ENCODE data around the gene CYP11A1. TPM values are rescaled to one million over a fixed set of nuclear protein-coding genes. Genes with fewer than 3 reads are reported as not detected.

CYP11A1 gene
- total RNA-seq, 1 experiment from 2014 or later: 1.7 TPM

GRCh38 chr15:74386496-74387140 is 19.2 kb upstream of the CYP11A1 start:
- Histone ChIP-seq H4K91ac (ENCODE audit: insufficient read length, low read depth, low read length) (no peak overlapping the region), H2AK5ac (ENCODE audit: insufficient read length, low read length) (no peak overlapping the region), H3K9ac (ENCODE audit: extremely low read depth, insufficient read length, low read length) (no peak overlapping the region), H3K14ac (ENCODE audit: insufficient read depth, low read length) (peak overlapping the region; percentile 41; the same call in 1 of the 2 replicates), H3K23me2 (ENCODE audit: insufficient read length, low read depth, low read length, poor library complexity, severe bottlenecking) (no peaks in the 10 kb centered on the region), H4K5ac (ENCODE audit: insufficient read length, low read depth, low read length) (no peak overlapping the region), H3K4me1 (ENCODE audit: insufficient read depth, low read length) (no peaks in the 10 kb centered on the region), H2BK12ac (ENCODE audit: insufficient read length, low read depth, low read length) (no peak overlapping the region), H3T11ph (ENCODE audit: low read length) (no peak overlapping the region), H2BK120ac (ENCODE audit: low read depth, low read length, poor library complexity, severe bottlenecking) (no peak overlapping the region), H2AFZ (ENCODE audit: low read length) (no peak overlapping the region), H3K9me3 (ENCODE audit: control insufficient read depth, low read depth, low read length) (no peaks in the 10 kb centered on the region), H4K20me1 (ENCODE audit: control insufficient read depth, insufficient read depth, insufficient read length) (no peaks in the 10 kb centered on the region), H3K27ac (ENCODE audit: insufficient read length, low read depth, low read length) (no peak overlapping the region), H4K8ac (replicated peaks; ENCODE audit: insufficient read length, low read depth, low read length) (no peak overlapping the region), H3K4ac (ENCODE audit: low read depth, low read length) (no peak overlapping the region), H3K79me2 (ENCODE audit: insufficient read depth, low read length) (no peaks in the 10 kb centered on the region), H3K18ac (ENCODE audit: insufficient read length, low read depth, low read length) (no peak overlapping the region), H3K23ac (ENCODE audit: insufficient read length, low read depth, low read length) (no peak overlapping the region), H2BK15ac (ENCODE audit: low read depth, low read length) (no peak overlapping the region), H3K4me2 (ENCODE audit: insufficient read depth, insufficient read length, low read length) (no peak overlapping the region), H3K79me1 (ENCODE audit: insufficient read depth, low read depth, low read length, poor library complexity, severe bottlenecking) (no peaks in the 10 kb centered on the region), H2BK20ac (ENCODE audit: low read depth, low read length, poor library complexity, severe bottlenecking) (no peak overlapping the region), H3K56ac (ENCODE audit: insufficient read length, low read depth, low read length) (no peak overlapping the region), H2BK5ac (ENCODE audit: insufficient read length, low read length) (no peak overlapping the region), H3K27me3 (ENCODE audit: insufficient read depth, low read length) (no peaks in the 10 kb centered on the region)
- no peaks in the 10 kb centered on the region; a peak in 1 of 5 replicates for H3K9me3 Mint-ChIP-seq
- no peak overlapping the region for H3K27ac Mint-ChIP-seq
- DNase-seq: no peak
- no CpG with 5 or more reads among the region's 15 CpGs for WGBS (ENCODE audit: extremely low coverage, insufficient read length, low lambda C conversion rate)
- no peak overlapping the region; a peak in 1 of 5 replicates for H3K4me3 Mint-ChIP-seq
- TF ChIP-seq, protein P1, sequence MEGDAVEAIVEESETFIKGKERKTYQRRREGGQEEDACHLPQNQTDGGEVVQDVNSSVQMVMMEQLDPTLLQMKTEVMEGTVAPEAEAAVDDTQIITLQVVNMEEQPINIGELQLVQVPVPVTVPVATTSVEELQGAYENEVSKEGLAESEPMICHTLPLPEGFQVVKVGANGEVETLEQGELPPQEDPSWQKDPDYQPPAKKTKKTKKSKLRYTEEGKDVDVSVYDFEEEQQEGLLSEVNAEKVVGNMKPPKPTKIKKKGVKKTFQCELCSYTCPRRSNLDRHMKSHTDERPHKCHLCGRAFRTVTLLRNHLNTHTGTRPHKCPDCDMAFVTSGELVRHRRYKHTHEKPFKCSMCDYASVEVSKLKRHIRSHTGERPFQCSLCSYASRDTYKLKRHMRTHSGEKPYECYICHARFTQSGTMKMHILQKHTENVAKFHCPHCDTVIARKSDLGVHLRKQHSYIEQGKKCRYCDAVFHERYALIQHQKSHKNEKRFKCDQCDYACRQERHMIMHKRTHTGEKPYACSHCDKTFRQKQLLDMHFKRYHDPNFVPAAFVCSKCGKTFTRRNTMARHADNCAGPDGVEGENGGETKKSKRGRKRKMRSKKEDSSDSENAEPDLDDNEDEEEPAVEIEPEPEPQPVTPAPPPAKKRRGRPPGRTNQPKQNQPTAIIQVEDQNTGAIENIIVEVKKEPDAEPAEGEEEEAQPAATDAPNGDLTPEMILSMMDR (conservative IDR thresholded peaks at IDR 0.05): no peak
- no peaks in the 10 kb centered on the region for H3K36me3 Mint-ChIP-seq (ENCODE audit: insufficient read depth in 1 of 3, low read depth in 3 of 3)
- peaks cover 13 to 27% of the 10 kb centered on the region in 2 experiments for H3K4me1 Mint-ChIP-seq
- no peaks in the 10 kb centered on the region for H3K27me3 Mint-ChIP-seq (ENCODE audit: low read depth)
